Keratinocyte (primary cell): ENCODE results near the gene CTDSPL2. TPM values are rescaled to one million over a fixed set of nuclear protein-coding genes. Genes with fewer than 3 reads are reported as not detected.

ENCODE experiments used
- DNase-seq: peaks from one replicate; pipeline ENCODE4 v3.0.0-alpha.2; 2011; ENCODE audit warnings: low read depth, missing footprints, low spot score
- FAIRE-seq: peaks from 2 replicates; lab custom pipeline; 2011; peaks lifted over from hg19 to GRCh38; lab: Jason Lieb, UNC
- H2AFZ ChIP-seq: 2 replicates; pipeline ENCODE4 v1.6.0; 2012; ENCODE audit warnings: low read length, control low read depth, inconsistent platforms; ENCODE audit not compliant: control insufficient read depth
- H3K27ac ChIP-seq: 2 replicates; pipeline ENCODE4 v1.5.1; 2011; ENCODE audit warnings: low read length; ENCODE audit not compliant: control insufficient read depth, insufficient read depth
- H3K27me3 ChIP-seq: 3 replicates; pipeline ENCODE4 v1.6.0; 2011; ENCODE audit warnings: low read length; ENCODE audit not compliant: control insufficient read depth, insufficient read depth; ENCODE audit errors: extremely low read depth
- H3K36me3 ChIP-seq, 2 experiments: 2 replicates in 1 of 2; 3 replicates in 1 of 2; pipeline ENCODE4 v1.5.1; 2011; ENCODE audit warnings: low read length in 2 of 2, mild to moderate bottlenecking in 1 of 2; ENCODE audit not compliant: control insufficient read depth in 2 of 2, insufficient read depth in 2 of 2; ENCODE audit errors: extremely low read depth in 1 of 2
- H3K4me1 ChIP-seq: 3 replicates; pipeline ENCODE4 v1.5.1; 2011; ENCODE audit warnings: low read length; ENCODE audit not compliant: control insufficient read depth, insufficient read depth; ENCODE audit errors: extremely low read depth
- H3K4me2 ChIP-seq: 3 replicates; pipeline ENCODE4 v1.6.0; 2011; ENCODE audit warnings: low read depth, low read length; ENCODE audit not compliant: control insufficient read depth, insufficient read depth; ENCODE audit errors: extremely low read depth
- H3K4me3 ChIP-seq, 3 experiments: fragments of 200-600 bp in 1 of 3; sonication (generic) in 1 of 3; 2 replicates in 2 of 3; 3 replicates in 1 of 3; pipeline ENCODE4 v1.5.1; 2011 to 2016; ENCODE audit warnings: low read length in 3 of 3, mild to moderate bottlenecking in 3 of 3, control low read depth in 2 of 3, inconsistent platforms in 1 of 3, low read depth in 1 of 3, mixed read lengths in 1 of 3, mixed run types in 1 of 3, moderate library complexity in 1 of 3; ENCODE audit not compliant: control insufficient read depth in 2 of 3, insufficient read depth in 2 of 3; ENCODE audit errors: extremely low read depth in 1 of 3
- H3K79me2 ChIP-seq: 2 replicates; pipeline ENCODE4 v1.6.0; 2012; ENCODE audit warnings: low read length; ENCODE audit not compliant: control insufficient read depth, insufficient read depth
- H3K9ac ChIP-seq: 3 replicates; pipeline ENCODE4 v1.6.0; 2011; ENCODE audit warnings: low read length; ENCODE audit not compliant: control insufficient read depth, insufficient read depth; ENCODE audit errors: extremely low read depth
- H3K9me1 ChIP-seq: 3 replicates; pipeline ENCODE4 v1.6.0; 2011; ENCODE audit warnings: low read length; ENCODE audit not compliant: control insufficient read depth, insufficient read depth; ENCODE audit errors: extremely low read depth
- H3K9me3 ChIP-seq: 2 replicates; pipeline ENCODE4 v1.5.1; 2012; ENCODE audit warnings: low read depth, low read length; ENCODE audit not compliant: control insufficient read depth
- H4K20me1 ChIP-seq: 3 replicates; pipeline ENCODE4 v1.6.0; 2011; ENCODE audit warnings: low read length; ENCODE audit not compliant: control insufficient read depth, insufficient read depth; ENCODE audit errors: extremely low read depth
- CTCF ChIP-seq, 3 experiments: IDR thresholded peaks in 1 of 3; conservative IDR thresholded peaks in 1 of 3; optimal IDR thresholded peaks in 1 of 3; 2 replicates in 2 of 3; 3 replicates in 1 of 3; pipeline versions ENCODE3 to v1.5.1; 2011; ENCODE audit warnings: low read length in 3 of 3, mild to moderate bottlenecking in 3 of 3, moderate library complexity in 2 of 3, control low read depth in 1 of 3, inconsistent platforms in 1 of 3; ENCODE audit not compliant: insufficient read depth in 2 of 3; ENCODE audit errors: extremely low read depth in 1 of 3
- EZH2 ChIP-seq: IDR thresholded peaks from one replicate; pipeline ENCODE4 v1.6.1; 2012; ENCODE audit warnings: inconsistent platforms, mild to moderate bottlenecking, low read length, moderate library complexity
- dilution Hi-C: fragments of 300-500 bp; cut with MboI; formaldehyde crosslinking; loops from one replicate; pipeline ENCODE4 v1.7.0; 2020; ENCODE audit warnings: low sequenced_read_pairs; ENCODE audit not compliant: extremely low pct_ligation_motif_present
- polyA plus RNA-seq, 5 experiments: library from polyadenylated mRNA; depleted of rRNA in 3 of 5; stranded (reverse) in 3 of 5; stranded (forward) in 1 of 5; unstranded in 1 of 5; fragments of >200 nt; gene quantifications; 1 replicate in 1 of 5; 2 replicates in 3 of 5; 3 replicates in 1 of 5; pipeline versions ENCODE4 v1.2.1 to v1.2.3, GENCODE V29; 2011 to 2012; ENCODE audit warnings: missing spikeins in 2 of 5, low read depth in 1 of 5, low replicate concordance in 1 of 5

The CTDSPL2 gene
- polyA plus RNA-seq, 1 donor (not counting 4 experiments of a cell fraction or from before 2014, with no cell fraction given): 19.2 TPM

DNA sequence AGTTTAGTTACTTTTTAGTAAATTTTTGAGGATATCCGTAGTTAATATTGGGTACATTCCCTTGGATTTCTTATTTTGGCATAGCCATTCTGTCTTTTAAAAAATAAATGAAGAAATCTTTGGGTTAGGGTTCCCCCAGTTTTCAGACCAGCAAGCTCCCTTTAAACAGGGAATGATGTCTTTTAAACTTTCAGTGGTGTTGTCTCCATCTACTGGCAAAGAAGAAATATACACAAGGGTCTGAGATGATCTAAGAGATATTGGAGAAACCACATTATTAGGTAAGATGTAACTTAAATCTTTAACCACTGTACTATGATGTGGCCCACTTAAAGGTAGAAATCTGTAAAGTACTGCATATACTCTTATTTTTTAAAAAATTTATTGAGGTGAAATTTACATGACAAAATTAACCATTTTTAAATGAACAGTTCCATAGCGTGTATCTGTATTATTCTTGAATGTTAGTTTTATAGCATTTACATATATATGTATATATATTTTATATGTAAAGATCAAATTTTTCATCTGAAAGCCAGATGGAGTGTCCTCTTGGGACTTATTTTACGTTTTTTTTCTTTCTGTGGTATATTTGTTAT is 74.4 kb downstream of the CTDSPL2 start:
- Histone ChIP-seq H3K9ac (no peak overlapping the region), H3K36me3 (peaks cover 6 to 8% of the 10 kb centered on the region in 2 experiments), H3K4me2 (no peak overlapping the region), H3K27me3 (no peaks in the 10 kb centered on the region), H3K9me1 (no peaks in the 10 kb centered on the region), H3K27ac (no peak overlapping the region), H3K9me3 (no peaks in the 10 kb centered on the region), H2AFZ (no peak overlapping the region), H3K79me2 (no peaks in the 10 kb centered on the region), H4K20me1 (no peaks in the 10 kb centered on the region), H3K4me3 (no peak overlapping the region), H3K4me1 (no peaks in the 10 kb centered on the region)
- TF ChIP-seq EZH2 (no peak), CTCF (optimal IDR thresholded peaks at IDR 0.05 in 1 of 3, IDR thresholded peaks at IDR 0.05 in 1 of 3, conservative IDR thresholded peaks at IDR 0.05 in 1 of 3; ENCODE audit: extremely low read depth in 1 of 3, insufficient read depth in 2 of 3, low read length in 3 of 3) (peak in 2 of 3 experiments; percentile 40 to 50)
- FAIRE-seq (no peak), DNase-seq (no peak)
- dilution Hi-C loops: no loop called here

DNA sequence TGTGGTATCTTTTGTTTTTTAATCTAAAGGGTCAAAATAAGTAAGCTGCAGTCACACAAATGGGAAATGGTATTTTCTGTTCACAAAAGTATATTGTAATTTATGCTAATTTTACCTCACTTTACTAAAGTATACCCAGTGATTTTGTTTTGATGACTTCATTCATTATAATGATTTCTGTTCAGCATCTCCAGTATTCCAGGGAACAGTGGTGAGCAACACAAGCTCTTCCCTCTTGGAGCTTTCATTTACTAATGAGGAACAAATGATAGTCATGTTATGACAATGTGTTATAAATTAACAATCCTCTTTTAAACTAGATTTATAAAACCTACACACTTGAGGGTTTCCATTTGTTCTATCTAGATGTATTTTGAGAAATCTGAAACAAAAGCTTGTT is 89.0 kb downstream of the CTDSPL2 start:
- Histone ChIP-seq H3K9me1 (no peaks in the 10 kb centered on the region), H3K9me3 (no peaks in the 10 kb centered on the region), H3K9ac (no peak overlapping the region), H3K27ac (no peak overlapping the region), H3K4me1 (no peaks in the 10 kb centered on the region), H4K20me1 (no peaks in the 10 kb centered on the region), H3K27me3 (no peaks in the 10 kb centered on the region), H3K36me3 (no peaks in the 10 kb centered on the region), H3K79me2 (no peaks in the 10 kb centered on the region), H2AFZ (no peak overlapping the region), H3K4me3 (no peak overlapping the region), H3K4me2 (no peak overlapping the region)
- no peak for TF ChIP-seq CTCF (optimal IDR thresholded peaks at IDR 0.05 in 1 of 3, IDR thresholded peaks at IDR 0.05 in 1 of 3, conservative IDR thresholded peaks at IDR 0.05 in 1 of 3; ENCODE audit: extremely low read depth in 1 of 3, insufficient read depth in 2 of 3, low read length in 3 of 3)
- TF ChIP-seq EZH2: no peak
- dilution Hi-C loops: no loop called here
- DNase-seq: no peak
- FAIRE-seq: no peak
